PC-9 (cell line): ENCODE measurements around the gene TSEN34. TPM values are rescaled to one million over a fixed set of nuclear protein-coding genes. Genes with fewer than 3 reads are reported as not detected.

Source experiments
- BruUV-seq: library from RNA; stranded (reverse); fragments of 400-500 nt; replicated peaks from 2 replicates; lab custom pipeline; 2021; lab: Mats Ljungman, UMichigan
- CTCF ChIA-PET: fragments of 300-600 bp; sonication (Branson Sonifier 250); formaldehyde crosslinking; loops from one replicate; lab custom pipeline; 2022; ENCODE audit warnings: antibody characterized with exemption; lab: Charles Lee
- POLR2A ChIA-PET: fragments of 300-600 bp; sonication (Branson Sonifier 250); formaldehyde crosslinking; loops from one replicate; lab custom pipeline; 2022; ENCODE audit warnings: antibody characterized with exemption; ENCODE audit not compliant: unreplicated experiment; lab: Charles Lee
- DNase-seq, 2 experiments: peaks; one replicate each; pipeline versions ENCODE4 v3.0.0 to v3.0.0-alpha.2; 2015 to 2022; ENCODE audit warnings: mixed read lengths in 1 of 2
- H2AFZ ChIP-seq: fragments of 200-600 bp; sonication (generic); 2 replicates; pipeline ENCODE4 v1.8.1; 2017; ENCODE audit warnings: antibody characterized with exemption
- H3F3A ChIP-seq: fragments of 200-600 bp; sonication (generic); 2 replicates; pipeline ENCODE4 v1.8.1; 2017; ENCODE audit warnings: antibody characterized with exemption, mild to moderate bottlenecking, low read depth; ENCODE audit not compliant: insufficient read depth
- H3K27ac ChIP-seq: fragments of 200-600 bp; sonication (generic); 2 replicates; pipeline ENCODE4 v1.6.1; 2016; ENCODE audit warnings: mixed run types
- H3K27me3 ChIP-seq: fragments of 200-600 bp; sonication (generic); 2 replicates; pipeline ENCODE4 v1.6.1; 2016; ENCODE audit warnings: low read depth, mixed run types; ENCODE audit not compliant: insufficient read depth
- H3K36me3 ChIP-seq: fragments of 200-600 bp; sonication (generic); 2 replicates; pipeline ENCODE4 v1.6.1; 2016; ENCODE audit warnings: low read depth, mixed run types
- H3K4me1 ChIP-seq: fragments of 200-600 bp; sonication (generic); replicated peaks from 2 replicates; pipeline ENCODE4 v1.6.1; 2016; ENCODE audit warnings: mixed run types; ENCODE audit not compliant: insufficient read depth
- H3K4me2 ChIP-seq: fragments of 200-600 bp; sonication (generic); 2 replicates; pipeline ENCODE4 v1.6.1; 2017; ENCODE audit warnings: mixed run types
- H3K4me3 ChIP-seq: fragments of 200-600 bp; sonication (generic); 2 replicates; pipeline ENCODE4 v1.6.1; 2016; ENCODE audit warnings: mixed run types
- H3K79me2 ChIP-seq: fragments of 200-600 bp; sonication (generic); 2 replicates; pipeline ENCODE4 v1.6.1; 2017; ENCODE audit warnings: low read depth, mixed run types
- H3K9me2 ChIP-seq: fragments of 200-600 bp; sonication (generic); 2 replicates; pipeline ENCODE4 v1.8.1; 2017; ENCODE audit warnings: mild to moderate bottlenecking; ENCODE audit not compliant: insufficient read depth
- H3K9me3 ChIP-seq: fragments of 200-600 bp; sonication (generic); 2 replicates; pipeline ENCODE4 v1.8.1; 2016; ENCODE audit warnings: low read depth; ENCODE audit not compliant: insufficient read depth
- H4K20me1 ChIP-seq: fragments of 200-600 bp; sonication (generic); 2 replicates; pipeline ENCODE4 v1.8.1; 2017; ENCODE audit not compliant: insufficient read depth
- EZH2 ChIP-seq: fragments of 200-600 bp; sonication (generic); IDR thresholded peaks from 2 replicates; pipeline ENCODE4 v1.8.0; 2017; ENCODE audit warnings: antibody characterized with exemption, low read depth
- intact Hi-C: fragments of 100-400 bp; cut with micrococcal nuclease; formaldehyde crosslinking; loops from one replicate; pipeline ENCODE4 v1.10.0; 2022; ENCODE audit not compliant: unreplicated experiment
- total RNA-seq: library from RNA; stranded (reverse); gene quantifications from 2 replicates; pipeline ENCODE4 v1.2.3, GENCODE V29; 2021
- TF ChIP-seq, protein P1 (sequence below): fragments of 200-600 bp; sonication (generic); conservative IDR thresholded peaks from 2 replicates; pipeline ENCODE4 v1.6.1; 2017; ENCODE audit warnings: mixed run types, antibody characterized with exemption, mild to moderate bottlenecking, moderate library complexity

The TSEN34 gene
- total RNA-seq, 1 experiment from 2014 or later = 134 TPM

DNA sequence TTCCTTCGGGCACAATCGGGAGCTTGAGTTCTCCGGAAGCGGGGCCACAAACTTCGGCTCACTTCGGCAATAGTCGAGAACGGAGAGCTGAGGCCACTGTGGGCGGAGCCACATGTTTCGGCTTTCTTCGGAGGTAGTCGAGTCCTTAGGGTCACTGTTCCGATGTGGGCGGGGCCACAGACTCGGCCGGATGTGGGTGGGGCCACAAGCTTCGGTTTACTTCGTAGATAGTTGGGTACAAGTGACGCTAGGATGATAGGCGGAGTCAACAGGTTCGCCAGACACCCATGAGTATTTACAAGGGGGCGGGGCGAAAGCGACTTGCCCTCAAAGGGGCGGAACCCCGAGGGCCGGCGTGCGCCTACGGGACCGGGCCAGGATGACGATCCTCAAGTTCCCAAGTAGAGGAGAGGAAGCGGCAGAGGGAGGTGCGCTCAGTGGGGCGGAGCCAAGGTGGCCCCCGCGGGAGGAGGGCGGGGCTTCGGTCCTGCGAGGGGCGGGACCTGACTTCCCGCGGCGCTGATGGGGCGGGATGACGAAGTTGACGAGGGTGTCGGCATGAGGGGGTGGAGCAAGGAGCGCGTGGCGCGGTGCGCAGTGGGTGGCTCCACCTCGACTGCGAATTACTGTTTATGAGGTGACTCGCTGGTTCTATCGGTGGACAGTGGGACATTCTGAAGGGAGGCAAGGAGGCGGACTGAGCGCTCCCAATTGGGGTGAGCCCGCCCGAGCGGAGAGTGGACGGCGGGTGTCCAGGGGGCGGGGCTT lies 1.2 kb upstream of the TSEN34 start:
- TF ChIP-seq EZH2 = no peak
- TF ChIP-seq, protein P1, sequence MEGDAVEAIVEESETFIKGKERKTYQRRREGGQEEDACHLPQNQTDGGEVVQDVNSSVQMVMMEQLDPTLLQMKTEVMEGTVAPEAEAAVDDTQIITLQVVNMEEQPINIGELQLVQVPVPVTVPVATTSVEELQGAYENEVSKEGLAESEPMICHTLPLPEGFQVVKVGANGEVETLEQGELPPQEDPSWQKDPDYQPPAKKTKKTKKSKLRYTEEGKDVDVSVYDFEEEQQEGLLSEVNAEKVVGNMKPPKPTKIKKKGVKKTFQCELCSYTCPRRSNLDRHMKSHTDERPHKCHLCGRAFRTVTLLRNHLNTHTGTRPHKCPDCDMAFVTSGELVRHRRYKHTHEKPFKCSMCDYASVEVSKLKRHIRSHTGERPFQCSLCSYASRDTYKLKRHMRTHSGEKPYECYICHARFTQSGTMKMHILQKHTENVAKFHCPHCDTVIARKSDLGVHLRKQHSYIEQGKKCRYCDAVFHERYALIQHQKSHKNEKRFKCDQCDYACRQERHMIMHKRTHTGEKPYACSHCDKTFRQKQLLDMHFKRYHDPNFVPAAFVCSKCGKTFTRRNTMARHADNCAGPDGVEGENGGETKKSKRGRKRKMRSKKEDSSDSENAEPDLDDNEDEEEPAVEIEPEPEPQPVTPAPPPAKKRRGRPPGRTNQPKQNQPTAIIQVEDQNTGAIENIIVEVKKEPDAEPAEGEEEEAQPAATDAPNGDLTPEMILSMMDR = no peak
- Histone ChIP-seq H3K9me2 (no peaks in the 10 kb centered on the region), H2AFZ (peak overlapping the region; percentile 78), H3K9me3 (no peaks in the 10 kb centered on the region), H3K79me2 (peaks cover 65% of the 10 kb centered on the region), H3K27me3 (no peaks in the 10 kb centered on the region), H3K36me3 (peaks cover 27% of the 10 kb centered on the region), H3K27ac (peak overlapping the region; percentile 93), H3F3A (peaks cover 5% of the 10 kb centered on the region; the same call in 1 of the 2 replicates), H3K4me3 (peak overlapping the region; percentile 77), H3K4me1 (peaks cover 24% of the 10 kb centered on the region), H3K4me2 (peak overlapping the region; percentile 65), H4K20me1 (peaks cover 7% of the 10 kb centered on the region)
- intact Hi-C loops = loop anchor here (1.0 to 5.0 kb wide), 5 partner anchors 10 to 1287 kb away; partner anchors contain the start of genes CNOT3, LENG1, RPS9 and TMC4
- peak; percentile 100 for DNase-seq
- ChIA-PET CTCF (interaction anchor here (0.6 to 1.8 kb wide), 4 partner anchors 16 to 53 kb away, joined by 3 to 7 read pairs (median 4); partner anchors contain the start of genes CNOT3 and TMC4), POLR2A (interaction anchor here (0.5 to 2.8 kb wide), 23 partner anchors 9 to 1409 kb away, joined by 3 to 50 read pairs (median 4); partner anchors contain the start of genes CNOT3, FIZ1, HSPBP1 and LENG9)
- no TSS peak for BruUV-seq

DNA sequence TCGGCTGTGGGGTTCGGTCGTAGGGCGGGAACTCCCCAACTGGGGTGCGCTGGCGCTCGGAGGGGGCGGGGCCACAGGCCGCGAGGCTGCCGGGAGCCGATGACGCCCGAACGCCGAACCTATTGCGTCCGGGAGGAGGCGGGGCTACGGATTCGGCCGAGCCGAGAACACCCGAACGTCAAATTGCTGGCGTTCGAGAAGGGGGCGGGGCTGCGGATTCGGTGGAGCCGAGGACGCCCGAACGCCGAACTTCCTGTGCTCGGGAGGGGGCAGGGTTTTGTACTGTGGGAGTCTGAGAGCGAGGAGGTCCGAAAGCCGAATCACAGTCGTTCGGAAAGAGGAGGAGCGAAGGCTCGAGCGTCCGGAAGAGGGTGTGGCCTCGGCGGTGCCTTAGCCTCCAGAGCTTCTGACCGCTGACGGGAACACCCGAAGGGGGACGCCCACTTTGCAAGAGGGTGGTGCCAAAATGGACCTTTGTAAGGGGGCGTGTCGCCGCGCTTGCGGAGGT lies 551 bp upstream of the TSEN34 start:
- H3K4me1 ChIP-seq = peaks cover 24% of the 10 kb centered on the region
- peaks cover 22% of the 10 kb centered on the region for H3K36me3 ChIP-seq
- H2AFZ ChIP-seq = peak overlapping the region; percentile 78
- no peaks in the 10 kb centered on the region for H3K9me2 ChIP-seq
- no TSS peak for BruUV-seq
- ChIA-PET POLR2A (interaction anchor here (0.6 to 2.8 kb wide), 5 partner anchors 14 to 323 kb away, joined by 3 to 36 read pairs (median 11); partner anchors contain the start of genes CNOT3 and MYADM), CTCF (interaction anchor here (0.6 to 1.0 kb wide), 3 partner anchors 17 to 75 kb away, joined by 3 to 5 read pairs (median 3); no protein-coding TSS in a partner anchor)
- H3K79me2 ChIP-seq = peaks cover 60% of the 10 kb centered on the region
- no peaks in the 10 kb centered on the region; the same call in 1 of the 2 replicates for H3F3A ChIP-seq
- peak overlapping the region; percentile 93 for H3K27ac ChIP-seq
- H3K9me3 ChIP-seq = no peaks in the 10 kb centered on the region
- peak; percentile 98 to 100 for DNase-seq
- H3K4me3 ChIP-seq = peak overlapping the region; percentile 66
- no peak for TF ChIP-seq EZH2
- TF ChIP-seq, protein P1 = no peak
- peak overlapping the region; percentile 85 for H3K4me2 ChIP-seq
- H3K27me3 ChIP-seq = no peaks in the 10 kb centered on the region
- intact Hi-C loops = loop anchor here (1.0 kb wide), 4 partner anchors 10 to 53 kb away; partner anchors contain the start of genes CNOT3, LENG1, RPS9 and TMC4
- peaks cover 7% of the 10 kb centered on the region for H4K20me1 ChIP-seq

DNA sequence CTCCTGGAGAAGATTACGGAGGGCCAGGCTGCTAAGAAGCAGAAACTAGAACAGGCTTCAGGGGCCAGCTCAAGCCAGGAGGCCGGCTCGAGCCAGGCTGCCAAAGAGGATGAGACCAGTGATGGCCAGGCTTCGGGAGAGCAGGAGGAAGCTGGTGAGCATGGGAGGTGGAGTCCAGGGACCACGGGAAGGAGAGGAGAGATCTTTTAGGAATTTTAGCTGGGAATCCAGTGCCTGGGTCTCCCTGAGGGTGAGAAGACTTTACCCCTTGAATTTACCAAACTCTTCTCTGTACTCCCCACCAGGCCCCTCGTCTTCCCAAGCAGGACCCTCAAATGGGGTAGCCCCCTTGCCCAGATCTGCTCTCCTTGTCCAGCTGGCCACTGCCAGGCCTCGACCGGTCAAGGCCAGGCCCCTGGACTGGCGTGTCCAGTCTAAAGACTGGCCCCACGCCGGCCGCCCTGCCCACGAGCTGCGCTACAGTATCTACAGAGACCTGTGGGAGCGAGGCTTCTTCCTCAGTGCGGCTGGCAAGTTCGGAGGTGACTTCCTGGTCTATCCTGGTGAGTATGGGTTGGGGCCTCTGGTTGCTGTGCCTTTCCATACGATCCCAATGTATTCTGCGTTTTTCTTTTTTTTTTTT lies 824 bp downstream of the TSEN34 start:
- H3K79me2 ChIP-seq = peaks cover 47% of the 10 kb centered on the region
- intact Hi-C loops = no loop called here
- H3K4me2 ChIP-seq = peak overlapping the region; percentile 85
- DNase-seq = peak in 1 of 2 experiments; percentile 21
- H3K4me3 ChIP-seq = peak overlapping the region; percentile 66
- peaks cover 5% of the 10 kb centered on the region; the same call in 1 of the 2 replicates for H3F3A ChIP-seq
- H3K4me1 ChIP-seq = peaks cover 24% of the 10 kb centered on the region
- TF ChIP-seq EZH2 = no peak
- TF ChIP-seq, protein P1 = no peak
- H2AFZ ChIP-seq = peak overlapping the region; percentile 78
- no peaks in the 10 kb centered on the region for H3K9me2 ChIP-seq
- no TSS peak for BruUV-seq
- H4K20me1 ChIP-seq = peaks cover 7% of the 10 kb centered on the region; the same call in 1 of the 2 replicates
- ChIA-PET CTCF (interaction anchor here (1.0 kb wide), 1 partner anchor 21 kb away, joined by 4 read pairs; no protein-coding TSS in a partner anchor), POLR2A (interaction anchor here (0.6 to 0.7 kb wide), 2 partner anchors 315 to 417 kb away, joined by 3 to 9 read pairs; no protein-coding TSS in a partner anchor)
- H3K27ac ChIP-seq = peak overlapping the region; percentile 93
- no peaks in the 10 kb centered on the region for H3K27me3 ChIP-seq
- peaks cover 15% of the 10 kb centered on the region for H3K36me3 ChIP-seq
- no peaks in the 10 kb centered on the region for H3K9me3 ChIP-seq
